ENCODE data around the gene ENG.

ENG gene

GRCh38 chr9:127789179-127789578 lies 65.3 kb downstream of the ENG start:
- Histone ChIP-seq H3K4me3 (ENCODE audit: low read depth, low read length) (no peak overlapping the region), H3K9me3 (ENCODE audit: control insufficient read depth, insufficient read depth, low read depth, low read length) (no peaks in the 10 kb centered on the region), H3K36me3 (ENCODE audit: control insufficient read depth in 2 of 2, insufficient read depth in 1 of 2, low read length in 2 of 2) (peaks cover 16 to 67% of the 10 kb centered on the region in 2 experiments), H3K27ac (ENCODE audit: extremely low read depth, low read depth, low read length) (no peak overlapping the region), H3K4me1 (ENCODE audit: control insufficient read depth, insufficient read depth, low read length) (no peaks in the 10 kb centered on the region)
- TF ChIP-seq ZNF19 (tag by site-specific recombination; IDR thresholded peaks at IDR 0.05; ENCODE audit: low read depth) (no peak), WT1 (tag by site-specific recombination; IDR thresholded peaks at IDR 0.05) (no peak), ZBTB17 (tag by site-specific recombination; IDR thresholded peaks at IDR 0.05) (no peak), BCL6B (tag by site-specific recombination; IDR thresholded peaks at IDR 0.05) (no peak), AEBP2 (tag by site-specific recombination; IDR thresholded peaks at IDR 0.05; ENCODE audit: borderline replicate concordance) (no peak), MEIS1 (CRISPR knock-in tag; IDR thresholded peaks at IDR 0.05; ENCODE audit: borderline replicate concordance) (no peak), ZNF112 (tag by site-specific recombination; IDR thresholded peaks at IDR 0.05) (no peak), ZNF664 (tag by site-specific recombination; IDR thresholded peaks at IDR 0.05) (no peak), KLF8 (tag by site-specific recombination; IDR thresholded peaks at IDR 0.05) (no peak), ZSCAN4 (tag by site-specific recombination; IDR thresholded peaks at IDR 0.05) (no peak), BCL11A (tag by site-specific recombination; IDR thresholded peaks at IDR 0.05; ENCODE audit: low read depth) (no peak)
- ChIA-PET POLR2A (no interaction called here), CTCF (interaction anchor here (1.2 to 6.2 kb wide), 3 partner anchors 22 to 199 kb away, joined by 3 to 44 read pairs (median 4); no protein-coding TSS in a partner anchor)

- TF ChIP-seq ZNF292 (tag by site-specific recombination; IDR thresholded peaks at IDR 0.05; ENCODE audit: borderline replicate concordance, low read depth) (no peak), MZF1 (tag by site-specific recombination; IDR thresholded peaks at IDR 0.05; ENCODE audit: borderline replicate concordance) (no peak), ZNF341 (tag by site-specific recombination; IDR thresholded peaks at IDR 0.05; ENCODE audit: low read depth) (no peak), PRDM2 (tag by site-specific recombination; IDR thresholded peaks at IDR 0.05; ENCODE audit: borderline replicate concordance) (no peak), ZNF449 (tag by site-specific recombination; IDR thresholded peaks at IDR 0.05) (no peak), ZNF692 (tag by site-specific recombination; IDR thresholded peaks at IDR 0.05) (no peak), MEIS1 (CRISPR knock-in tag; IDR thresholded peaks at IDR 0.05; ENCODE audit: borderline replicate concordance) (no peak), ZNF654 (tag by site-specific recombination; IDR thresholded peaks at IDR 0.05; ENCODE audit: low read depth) (no peak), ZNF350 (tag by site-specific recombination; IDR thresholded peaks at IDR 0.05) (no peak)
- Histone ChIP-seq H3K4me1 (ENCODE audit: control insufficient read depth, insufficient read depth, low read length) (no peaks in the 10 kb centered on the region), H3K9me3 (ENCODE audit: control insufficient read depth, insufficient read depth, low read depth, low read length) (no peaks in the 10 kb centered on the region), H3K27ac (ENCODE audit: extremely low read depth, low read depth, low read length) (no peak overlapping the region), H3K4me3 (ENCODE audit: low read depth, low read length) (no peak overlapping the region), H3K36me3 (ENCODE audit: control insufficient read depth in 2 of 2, insufficient read depth in 1 of 2, low read length in 2 of 2) (peaks cover 16 to 65% of the 10 kb centered on the region in 2 experiments)
- CTCF ChIA-PET: interaction anchor here (1.0 to 6.2 kb wide), 5 partner anchors 25 to 198 kb away, joined by 4 to 44 read pairs (median 4); no protein-coding TSS in a partner anchor
- POLR2A ChIA-PET: interaction anchor here (0.9 to 1.2 kb wide), 2 partner anchors 15 to 81 kb away, joined by 3 read pairs; no protein-coding TSS in a partner anchor
These were observed 66.0 kb downstream of the ENG start for GRCh38 chr9:127788337-127789011.

Data from HEK293 (cell line).